ENCODE results near the gene PCDHA1.
"Not testable (repeated sequence)": the region's sequence is repeated elsewhere in the genome, so short reads cannot be mapped to it uniquely, and the experiment has no call there.

The PCDHA1 gene

DNA sequence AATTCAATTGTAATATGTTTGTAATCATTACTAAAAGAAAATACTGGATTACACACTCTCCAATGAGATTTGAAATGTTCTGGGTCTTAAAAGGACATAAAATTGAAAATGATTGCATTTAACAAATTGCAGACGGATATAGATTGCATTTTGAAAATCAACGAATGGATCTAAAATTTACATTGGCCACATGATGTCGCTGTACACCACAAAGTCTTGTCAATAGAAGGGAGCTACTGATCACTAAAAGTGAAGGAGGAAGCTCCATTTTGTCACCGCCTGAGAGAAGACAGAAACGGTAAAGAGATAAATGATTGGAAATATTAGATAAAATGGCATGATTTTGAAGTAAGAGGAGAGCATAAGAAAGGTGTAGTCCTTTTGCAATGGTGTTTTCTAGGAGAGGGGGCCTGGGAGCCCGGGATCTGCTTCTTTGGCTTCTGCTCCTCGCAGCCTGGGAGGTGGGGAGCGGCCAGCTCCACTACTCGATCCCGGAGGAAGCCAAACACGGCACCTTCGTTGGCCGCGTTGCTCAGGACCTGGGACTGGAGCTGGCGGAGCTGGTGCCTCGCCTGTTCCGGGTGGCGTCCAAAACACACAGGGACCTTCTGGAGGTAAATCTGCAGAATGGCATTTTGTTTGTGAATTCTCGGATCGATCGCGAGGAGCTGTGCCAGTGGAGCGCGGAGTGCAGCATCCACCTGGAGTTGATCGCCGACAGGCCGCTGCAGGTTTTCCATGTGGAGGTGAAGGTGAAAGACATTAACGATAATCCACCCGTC, at the start of gene PCDHA1:
TSS of gene PCDHA1 (plus strand) at position 236 of the 782 bp plus-strand sequence.
- in situ Hi-C loops (cut with MboI; ENCODE audit: low sequenced_read_pairs): no loop called here

DNA sequence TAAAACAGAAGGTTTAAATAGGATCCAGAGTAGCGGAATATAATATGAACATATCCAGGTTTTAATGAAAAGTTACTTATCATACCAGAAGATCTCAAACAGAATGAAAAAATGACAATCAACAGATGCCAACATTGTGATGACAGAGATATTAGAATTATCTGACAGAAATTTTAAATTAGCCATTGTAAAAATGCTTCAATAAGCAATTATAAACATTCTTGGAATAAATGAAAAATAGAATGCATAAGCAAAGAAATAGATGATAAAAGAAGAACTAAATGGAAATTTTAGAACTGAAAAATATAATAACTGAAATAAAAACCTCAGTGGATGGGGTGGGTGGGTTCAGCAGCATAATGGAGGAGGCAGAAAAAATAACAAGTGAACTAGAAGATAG, 48.5 kb upstream of the PCDHA1 start:
- in situ Hi-C loops (cut with MboI; ENCODE audit: low sequenced_read_pairs): no loop called here

DNA sequence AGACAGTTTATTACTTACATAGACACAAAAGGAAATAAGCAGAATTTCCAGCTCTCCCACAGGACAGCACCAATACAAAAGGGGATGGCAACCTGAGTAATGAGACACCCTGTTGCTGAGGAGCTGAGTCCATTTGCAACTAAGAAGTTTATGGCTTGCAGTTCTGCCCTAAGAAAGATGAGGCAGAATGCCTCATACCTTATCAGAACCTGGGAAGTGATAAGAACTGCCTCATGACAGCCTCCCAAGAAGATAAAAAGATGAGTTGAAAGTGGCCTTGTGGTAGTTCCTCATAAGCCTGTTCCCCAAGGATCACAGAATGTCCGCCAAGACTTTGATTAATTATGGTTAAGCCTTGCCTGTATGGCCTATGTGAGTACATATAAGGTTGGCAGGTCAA, 44.0 kb upstream of the PCDHA1 start:
- in situ Hi-C loops (cut with MboI; ENCODE audit: low sequenced_read_pairs): no loop called here

DNA sequence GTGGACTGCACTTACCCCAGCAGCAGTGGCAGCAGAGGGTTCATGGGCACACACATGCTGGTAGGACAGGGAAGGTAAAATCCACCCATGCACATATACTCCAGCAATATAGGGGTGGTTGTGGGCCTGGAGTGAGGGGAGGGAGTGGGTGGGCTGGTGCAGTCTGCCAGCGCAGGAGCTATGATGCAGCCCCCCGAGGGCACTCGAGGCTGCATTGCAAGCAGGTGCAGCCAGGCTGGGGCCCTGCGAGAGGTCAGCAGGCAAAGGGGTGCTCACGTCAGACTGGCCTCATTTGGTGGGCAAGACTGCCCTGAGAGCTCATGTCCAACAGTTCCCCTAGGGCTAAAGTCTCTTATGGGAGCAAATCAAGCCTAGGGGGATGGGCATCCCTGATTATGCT, 32.4 kb upstream of the PCDHA1 start:
- in situ Hi-C loops (cut with MboI; ENCODE audit: low sequenced_read_pairs): no loop called here

DNA sequence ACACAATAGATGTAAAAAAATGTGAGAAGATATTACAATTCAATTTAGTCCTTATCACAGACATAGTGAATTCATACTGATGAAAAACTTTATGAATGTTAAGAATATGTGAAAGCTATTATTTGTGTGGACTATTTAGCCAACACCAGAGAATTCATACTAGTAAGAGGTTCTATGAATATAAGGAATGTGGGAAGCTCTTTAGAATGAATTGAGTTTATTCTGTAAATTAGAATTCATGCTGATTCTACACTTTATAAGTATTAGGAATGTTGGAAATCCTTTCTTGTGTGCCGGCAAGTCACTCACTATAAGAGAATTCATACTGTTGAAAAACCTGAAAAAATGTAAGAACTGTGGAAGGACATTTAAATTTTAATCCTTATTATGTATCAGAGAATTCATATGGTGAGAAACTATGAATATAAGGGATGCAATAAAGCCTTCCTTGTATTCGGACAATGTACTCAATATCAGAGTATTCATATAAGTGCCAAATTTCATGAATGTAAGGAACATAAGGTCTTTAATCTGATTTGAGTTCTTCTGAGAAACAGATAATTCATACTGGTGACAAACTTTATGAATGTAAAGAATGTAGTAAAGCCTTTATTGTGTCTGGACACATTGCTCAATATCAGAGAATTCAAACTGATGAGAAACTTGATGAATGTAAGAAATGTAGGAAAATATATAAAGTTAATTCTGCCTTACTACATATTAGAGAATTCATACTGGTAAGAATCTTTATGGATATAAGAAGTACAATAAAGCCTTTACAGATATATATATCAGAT, 21.6 kb upstream of the PCDHA1 start:
- in situ Hi-C loops (cut with MboI; ENCODE audit: low sequenced_read_pairs): no loop called here

DNA sequence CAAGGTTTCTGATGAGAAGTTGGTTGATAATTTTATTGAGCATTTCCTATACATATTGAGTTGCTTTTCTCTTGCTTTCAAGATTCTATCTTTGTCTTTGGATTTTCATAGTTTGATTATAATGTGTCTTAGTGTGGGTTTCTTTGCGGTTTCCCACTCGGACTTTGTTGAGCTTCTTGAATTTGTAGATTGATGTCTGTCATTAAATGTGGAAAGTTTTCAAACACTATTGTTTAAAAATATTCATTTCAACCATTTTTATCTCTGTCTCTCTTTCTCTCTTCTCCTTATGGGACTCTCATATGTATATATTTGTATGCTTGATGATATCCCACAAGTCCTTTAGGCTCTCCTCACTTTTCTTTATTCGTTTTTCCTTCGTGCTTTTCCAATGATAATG, 18.5 kb upstream of the PCDHA1 start:
- in situ Hi-C loops (cut with MboI; ENCODE audit: low sequenced_read_pairs): no loop called here

DNA sequence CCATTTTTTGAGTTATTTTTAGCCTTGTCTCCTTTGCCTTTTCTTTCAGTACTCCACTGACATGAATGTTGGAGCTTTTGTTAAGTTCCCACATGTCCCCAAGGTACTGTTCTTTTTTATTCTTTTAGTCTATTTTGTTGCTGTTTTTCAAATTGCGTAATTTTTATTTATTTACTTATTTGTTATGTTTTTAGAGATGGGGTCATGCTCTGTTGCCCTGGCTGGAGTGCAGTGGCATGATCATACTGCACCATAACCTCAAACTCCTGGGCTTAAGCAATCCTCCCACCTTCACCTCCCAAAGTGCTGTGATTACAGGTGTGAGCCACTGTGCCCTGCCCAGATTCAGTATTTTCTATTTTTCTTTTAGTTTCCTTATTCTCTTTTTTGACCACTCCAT, 5.4 kb upstream of the PCDHA1 start:
- in situ Hi-C loops (cut with MboI; ENCODE audit: low sequenced_read_pairs): no loop called here

DNA sequence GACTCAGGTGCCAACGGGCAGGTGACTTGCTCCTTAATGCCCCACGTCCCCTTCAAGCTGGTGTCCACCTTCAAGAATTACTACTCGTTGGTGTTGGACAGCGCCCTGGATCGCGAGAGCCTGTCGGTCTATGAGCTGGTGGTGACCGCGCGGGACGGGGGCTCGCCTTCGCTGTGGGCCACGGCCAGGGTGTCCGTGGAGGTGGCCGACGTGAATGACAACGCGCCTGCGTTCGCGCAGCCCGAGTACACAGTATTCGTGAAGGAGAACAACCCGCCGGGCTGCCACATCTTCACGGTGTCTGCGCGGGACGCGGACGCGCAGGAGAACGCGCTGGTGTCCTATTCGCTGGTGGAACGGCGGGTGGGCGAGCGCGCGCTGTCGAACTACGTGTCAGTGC, 1.5 kb downstream of the PCDHA1 start:
- in situ Hi-C loops (cut with MboI; ENCODE audit: low sequenced_read_pairs): not testable (repeated sequence)

DNA sequence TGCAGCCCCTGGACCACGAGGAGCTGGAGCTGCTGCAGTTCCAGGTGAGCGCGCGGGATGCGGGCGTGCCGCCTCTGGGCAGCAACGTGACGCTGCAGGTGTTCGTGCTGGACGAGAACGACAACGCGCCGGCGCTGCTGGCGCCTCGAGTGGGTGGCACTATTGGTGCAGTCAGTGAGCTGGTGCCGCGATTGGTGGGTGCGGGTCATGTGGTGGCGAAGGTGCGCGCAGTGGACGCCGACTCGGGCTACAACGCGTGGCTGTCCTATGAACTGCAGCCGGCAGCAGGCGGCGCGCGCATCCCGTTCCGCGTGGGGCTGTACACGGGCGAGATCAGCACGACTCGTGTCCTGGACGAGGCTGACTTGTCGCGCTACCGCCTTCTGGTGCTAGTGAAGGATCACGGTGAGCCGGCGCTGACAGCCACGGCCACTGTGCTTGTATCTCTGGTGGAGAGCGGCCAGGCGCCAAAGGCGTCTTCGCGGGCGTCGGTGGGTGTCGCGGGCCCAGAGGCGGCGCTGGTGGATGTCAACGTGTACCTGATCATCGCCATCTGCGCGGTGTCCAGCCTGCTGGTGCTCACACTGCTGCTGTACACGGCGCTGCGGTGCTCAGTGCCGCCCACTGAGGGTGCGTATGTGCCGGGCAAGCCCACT, 2.0 kb downstream of the PCDHA1 start:
- in situ Hi-C loops (cut with MboI; ENCODE audit: low sequenced_read_pairs): not testable (repeated sequence)

DNA sequence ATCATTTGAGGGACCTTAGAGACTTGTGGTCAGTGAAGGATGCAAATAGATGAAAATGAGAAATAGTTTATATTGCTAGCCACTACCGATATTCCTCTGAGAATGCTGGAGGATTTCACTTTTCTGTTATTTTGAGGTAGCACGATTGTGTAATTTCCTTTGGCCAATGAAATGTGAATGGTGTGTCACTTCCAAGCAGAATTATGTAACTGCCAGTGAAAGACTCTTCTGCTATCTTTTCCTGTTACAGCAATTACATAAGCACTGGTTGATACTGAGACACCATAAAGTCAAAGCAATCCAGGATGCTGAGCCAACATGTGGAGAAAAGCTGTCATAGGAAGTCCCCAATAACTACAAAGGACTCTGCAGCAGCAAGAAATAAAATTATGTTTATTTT, 5.1 kb downstream of the PCDHA1 start:
- in situ Hi-C loops (cut with MboI; ENCODE audit: low sequenced_read_pairs): no loop called here

DNA sequence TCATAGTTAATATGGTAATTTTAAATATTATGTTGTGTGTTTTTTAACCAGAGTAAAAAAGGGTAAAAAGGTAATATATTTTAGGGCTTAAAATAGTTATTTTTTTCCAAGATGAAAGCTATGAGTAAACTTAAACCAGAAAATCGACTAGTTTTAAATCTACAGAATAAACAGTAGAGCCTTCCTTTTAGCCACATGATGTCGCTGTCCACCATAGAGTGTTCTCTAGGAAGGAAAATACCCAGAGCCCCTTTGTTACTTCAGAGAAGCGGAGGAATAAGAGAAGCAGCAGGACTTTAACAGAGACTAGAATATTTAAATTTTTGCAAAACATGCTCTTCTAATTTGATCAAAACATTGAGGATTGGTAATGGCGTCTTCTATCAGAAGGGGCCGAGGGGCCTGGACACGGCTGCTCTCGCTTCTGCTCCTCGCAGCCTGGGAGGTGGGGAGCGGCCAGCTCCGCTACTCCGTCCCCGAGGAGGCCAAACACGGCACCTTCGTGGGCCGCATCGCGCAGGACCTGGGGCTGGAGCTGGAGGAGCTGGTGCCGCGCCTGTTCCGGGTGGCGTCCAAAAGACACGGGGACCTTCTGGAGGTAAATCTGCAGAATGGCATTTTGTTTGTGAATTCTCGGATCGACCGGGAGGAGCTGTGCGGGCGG, 8.8 kb downstream of the PCDHA1 start, which contains the start of gene PCDHA2:
TSS of gene PCDHA2 (plus strand) at position 258 of the 664 bp plus-strand sequence.
- in situ Hi-C loops (cut with MboI; ENCODE audit: low sequenced_read_pairs): no loop called here

DNA sequence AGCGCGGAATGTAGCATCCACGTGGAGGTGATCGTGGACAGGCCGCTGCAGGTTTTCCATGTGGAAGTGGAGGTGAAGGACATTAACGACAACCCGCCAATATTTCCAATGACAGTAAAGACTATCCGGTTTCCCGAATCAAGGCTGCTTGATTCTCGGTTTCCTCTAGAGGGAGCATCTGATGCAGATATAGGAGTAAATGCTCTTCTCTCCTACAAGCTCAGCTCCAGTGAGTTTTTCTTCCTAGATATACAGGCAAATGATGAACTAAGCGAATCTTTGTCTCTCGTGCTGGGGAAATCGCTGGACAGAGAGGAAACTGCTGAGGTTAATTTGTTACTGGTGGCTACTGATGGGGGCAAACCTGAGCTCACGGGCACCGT, 9.3 kb downstream of the PCDHA1 start:
- in situ Hi-C loops (cut with MboI; ENCODE audit: low sequenced_read_pairs): no loop called here

DNA sequence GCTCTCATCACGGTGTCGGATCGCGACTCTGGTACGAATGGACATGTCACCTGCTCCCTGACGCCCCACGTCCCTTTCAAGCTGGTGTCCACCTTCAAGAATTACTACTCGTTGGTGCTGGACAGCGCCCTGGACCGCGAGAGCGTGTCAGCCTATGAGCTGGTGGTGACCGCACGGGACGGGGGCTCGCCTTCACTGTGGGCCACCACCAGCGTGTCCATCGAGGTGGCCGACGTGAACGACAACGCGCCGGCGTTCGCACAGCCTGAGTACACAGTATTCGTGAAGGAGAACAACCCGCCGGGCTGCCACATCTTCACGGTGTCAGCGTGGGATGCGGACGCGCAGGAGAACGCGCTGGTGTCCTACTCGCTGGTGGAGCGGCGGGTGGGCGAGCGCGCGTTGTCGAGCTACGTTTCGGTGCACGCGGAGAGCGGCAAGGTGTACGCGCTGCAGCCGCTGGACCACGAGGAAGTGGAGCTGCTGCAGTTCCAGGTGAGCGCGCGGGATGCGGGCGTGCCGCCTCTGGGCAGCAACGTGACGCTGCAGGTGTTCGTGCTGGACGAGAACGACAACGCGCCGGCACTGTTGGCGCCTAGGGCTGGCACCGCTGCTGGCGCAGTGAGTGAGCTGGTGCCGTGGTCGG, 10.3 kb downstream of the PCDHA1 start:
- in situ Hi-C loops (cut with MboI; ENCODE audit: low sequenced_read_pairs): not testable (repeated sequence)

DNA sequence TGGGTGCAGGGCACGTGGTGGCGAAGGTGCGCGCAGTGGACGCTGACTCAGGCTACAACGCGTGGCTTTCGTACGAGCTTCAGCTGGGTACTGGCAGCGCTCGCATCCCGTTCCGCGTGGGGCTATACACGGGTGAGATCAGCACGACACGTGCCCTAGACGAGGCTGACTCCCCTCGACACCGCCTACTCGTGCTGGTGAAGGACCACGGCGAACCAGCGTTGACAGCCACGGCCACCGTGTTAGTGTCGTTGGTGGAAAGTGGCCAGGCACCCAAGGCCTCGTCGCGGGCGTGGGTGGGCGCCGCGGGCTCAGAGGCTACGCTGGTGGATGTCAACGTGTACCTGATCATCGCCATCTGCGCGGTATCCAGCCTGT, 10.8 kb downstream of the PCDHA1 start:
- in situ Hi-C loops (cut with MboI; ENCODE audit: low sequenced_read_pairs): no loop called here

DNA sequence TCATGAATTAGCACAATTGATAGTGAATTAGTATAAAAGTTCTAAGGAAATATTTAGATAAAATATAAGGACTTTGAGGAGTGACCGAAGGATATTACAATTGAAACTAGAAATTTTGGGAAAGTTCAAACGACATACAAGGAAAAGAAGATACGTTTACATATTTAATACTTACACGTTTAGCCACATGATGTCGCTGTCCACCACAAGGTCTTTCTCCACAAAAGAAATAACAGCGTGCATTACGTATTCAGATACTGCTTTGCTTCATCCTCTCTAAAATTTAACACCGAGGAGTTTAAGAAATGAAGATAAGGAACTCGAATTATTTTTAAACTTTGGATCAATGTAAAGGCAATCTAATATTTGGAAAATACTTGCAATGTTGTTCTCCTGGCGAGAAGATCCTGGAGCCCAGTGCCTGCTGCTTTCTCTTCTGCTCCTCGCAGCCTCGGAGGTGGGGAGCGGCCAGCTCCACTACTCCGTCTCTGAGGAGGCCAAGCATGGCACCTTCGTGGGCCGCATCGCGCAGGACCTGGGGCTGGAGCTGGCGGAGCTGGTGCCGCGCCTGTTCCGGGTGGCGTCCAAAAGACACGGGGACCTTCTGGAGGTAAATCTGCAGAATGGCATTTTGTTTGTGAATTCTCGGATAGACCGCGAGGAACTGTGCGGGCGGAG, 15.0 kb downstream of the PCDHA1 start, which contains the start of gene PCDHA3:
TSS of gene PCDHA3 (plus strand) at position 242 of the 678 bp plus-strand sequence.
- in situ Hi-C loops (cut with MboI; ENCODE audit: low sequenced_read_pairs): no loop called here

DNA sequence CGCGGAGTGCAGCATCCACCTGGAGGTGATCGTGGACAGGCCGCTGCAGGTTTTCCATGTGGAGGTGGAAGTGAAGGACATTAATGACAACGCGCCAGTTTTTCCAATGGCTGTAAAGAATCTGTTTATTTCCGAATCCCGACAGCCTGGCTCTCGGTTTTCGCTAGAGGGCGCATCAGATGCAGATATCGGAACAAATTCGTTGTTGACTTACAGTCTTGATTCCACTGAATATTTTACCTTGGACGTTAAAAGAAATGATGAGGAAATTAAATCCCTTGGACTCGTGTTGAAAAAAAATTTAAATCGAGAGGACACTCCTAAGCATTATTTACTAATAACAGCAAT, 15.5 kb downstream of the PCDHA1 start:
- in situ Hi-C loops (cut with MboI; ENCODE audit: low sequenced_read_pairs): no loop called here

DNA sequence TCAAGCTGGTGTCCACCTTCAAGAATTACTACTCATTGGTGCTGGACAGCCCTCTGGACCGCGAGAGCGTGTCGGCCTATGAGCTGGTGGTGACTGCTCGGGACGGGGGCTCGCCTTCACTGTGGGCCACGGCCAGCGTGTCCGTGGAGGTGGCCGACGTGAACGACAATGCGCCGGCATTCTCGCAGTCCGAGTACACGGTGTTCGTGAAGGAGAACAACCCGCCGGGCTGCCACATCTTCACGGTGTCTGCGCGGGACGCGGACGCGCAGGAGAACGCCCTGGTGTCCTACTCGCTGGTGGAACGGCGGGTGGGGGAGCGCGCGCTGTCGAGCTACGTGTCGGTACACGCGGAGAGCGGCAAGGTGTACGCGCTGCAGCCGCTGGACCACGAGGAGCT, 16.4 kb downstream of the PCDHA1 start:
- in situ Hi-C loops (cut with MboI; ENCODE audit: low sequenced_read_pairs): not testable (repeated sequence)

DNA sequence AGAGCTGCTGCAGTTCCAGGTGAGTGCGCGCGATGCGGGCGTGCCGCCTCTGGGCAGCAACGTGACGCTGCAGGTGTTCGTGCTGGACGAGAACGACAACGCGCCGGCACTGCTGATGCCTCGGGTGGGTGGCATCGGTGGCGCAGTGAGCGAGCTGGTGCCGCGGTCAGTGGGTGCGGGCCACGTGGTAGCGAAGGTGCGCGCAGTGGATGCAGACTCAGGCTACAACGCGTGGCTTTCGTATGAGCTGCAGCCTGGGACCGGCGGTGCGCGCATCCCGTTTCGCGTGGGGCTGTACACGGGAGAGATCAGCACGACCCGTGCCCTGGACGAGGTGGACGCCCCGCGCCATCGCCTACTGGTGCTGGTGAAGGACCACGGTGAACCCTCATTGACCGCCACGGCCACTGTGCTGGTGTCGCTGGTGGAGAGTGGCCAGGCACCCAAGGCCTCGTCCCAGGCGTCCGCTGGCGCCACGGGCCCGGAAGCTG, 16.9 kb downstream of the PCDHA1 start:
- in situ Hi-C loops (cut with MboI; ENCODE audit: low sequenced_read_pairs): no loop called here

DNA sequence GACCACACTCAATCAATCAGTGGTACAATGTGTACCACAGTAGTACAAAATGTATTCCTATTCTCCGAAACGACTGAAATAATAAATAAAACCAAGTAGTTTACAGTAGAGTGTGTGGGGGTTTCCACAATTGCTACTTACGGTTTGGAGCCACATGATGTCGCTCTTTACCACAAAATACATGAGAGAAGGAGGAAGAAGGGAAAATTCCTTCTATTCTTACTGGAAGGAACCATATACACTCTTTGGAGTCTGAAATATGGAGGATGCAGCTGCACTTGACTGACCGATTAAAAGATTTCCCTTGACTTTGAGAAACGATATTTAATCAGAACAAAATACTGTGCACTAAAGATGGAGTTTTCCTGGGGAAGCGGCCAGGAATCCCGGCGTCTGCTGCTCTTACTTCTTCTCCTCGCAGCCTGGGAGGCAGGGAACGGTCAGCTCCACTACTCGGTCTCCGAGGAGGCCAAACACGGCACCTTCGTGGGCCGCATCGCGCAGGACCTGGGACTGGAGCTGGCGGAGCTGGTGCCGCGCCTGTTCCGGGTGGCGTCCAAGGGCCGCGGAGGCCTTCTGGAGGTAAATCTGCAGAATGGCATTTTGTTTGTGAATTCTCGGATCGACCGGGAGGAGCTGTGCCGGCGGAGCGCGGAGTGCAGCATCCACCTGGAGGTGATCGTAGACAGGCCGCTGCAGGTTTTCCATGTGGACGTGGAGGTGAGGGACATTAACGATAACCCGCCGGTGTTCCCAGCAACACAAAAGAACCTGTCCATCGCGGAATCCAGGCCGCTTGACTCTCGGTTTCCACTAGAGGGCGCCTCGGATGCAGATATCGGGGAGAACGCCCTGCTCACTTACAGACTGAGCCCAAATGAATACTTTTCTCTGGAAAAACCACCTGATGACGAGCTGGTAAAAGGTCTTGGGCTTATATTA, 21.2 kb downstream of the PCDHA1 start, which contains the start of gene PCDHA4:
TSS of gene PCDHA4 (plus strand) at position 235 of the 942 bp plus-strand sequence.
- in situ Hi-C loops (cut with MboI; ENCODE audit: low sequenced_read_pairs): no loop called here
